ENCODE data around the gene FOXP1. TPM values are rescaled to one million over a fixed set of nuclear protein-coding genes. Genes with fewer than 3 reads are reported as not detected.

FOXP1 gene
- polyA plus RNA-seq, 1 donor (not counting 4 experiments of a cell fraction or from before 2014, with no cell fraction given) = 14.6 TPM

- Histone ChIP-seq H4K20me1 (ENCODE audit: control insufficient read depth, extremely low read depth, insufficient read depth, low read length) (no peaks in the 10 kb centered on the region), H3K9me3 (ENCODE audit: control insufficient read depth, low read depth, low read length) (no peaks in the 10 kb centered on the region), H3K79me2 (ENCODE audit: control insufficient read depth, insufficient read depth, low read length) (no peaks in the 10 kb centered on the region), H3K4me1 (ENCODE audit: control insufficient read depth, extremely low read depth, insufficient read depth, low read length) (peaks cover 11% of the 10 kb centered on the region), H3K36me3 (ENCODE audit: control insufficient read depth in 2 of 2, extremely low read depth in 1 of 2, insufficient read depth in 2 of 2, low read length in 2 of 2) (no peaks in the 10 kb centered on the region), H3K4me3 (ENCODE audit: control insufficient read depth in 2 of 3, extremely low read depth in 1 of 3, insufficient read depth in 2 of 3, low read depth in 1 of 3, low read length in 3 of 3) (no peak overlapping the region), H2AFZ (ENCODE audit: control insufficient read depth, low read length) (no peak overlapping the region), H3K4me2 (ENCODE audit: control insufficient read depth, extremely low read depth, insufficient read depth, low read depth, low read length) (no peak overlapping the region), H3K27me3 (ENCODE audit: control insufficient read depth, extremely low read depth, insufficient read depth, low read length) (no peaks in the 10 kb centered on the region), H3K9ac (ENCODE audit: control insufficient read depth, extremely low read depth, insufficient read depth, low read length) (no peak overlapping the region), H3K27ac (ENCODE audit: control insufficient read depth, insufficient read depth, low read length) (no peak overlapping the region), H3K9me1 (ENCODE audit: control insufficient read depth, extremely low read depth, insufficient read depth, low read length) (no peaks in the 10 kb centered on the region)
- DNase-seq (ENCODE audit: low read depth, low spot score) (no peak), FAIRE-seq (no peak)
- dilution Hi-C loops (cut with MboI; ENCODE audit: extremely low pct_ligation_motif_present, low sequenced_read_pairs) = no loop called here
- TF ChIP-seq CTCF (optimal IDR thresholded peaks at IDR 0.05 in 1 of 3, IDR thresholded peaks at IDR 0.05 in 1 of 3, conservative IDR thresholded peaks at IDR 0.05 in 1 of 3; ENCODE audit: extremely low read depth in 1 of 3, insufficient read depth in 2 of 3, low read length in 3 of 3) (no peak), EZH2 (IDR thresholded peaks at IDR 0.05; ENCODE audit: low read length) (no peak)
Measured at GRCh38 chr3:71601811-71602210, 18.3 kb upstream of the FOXP1 start.

DNA sequence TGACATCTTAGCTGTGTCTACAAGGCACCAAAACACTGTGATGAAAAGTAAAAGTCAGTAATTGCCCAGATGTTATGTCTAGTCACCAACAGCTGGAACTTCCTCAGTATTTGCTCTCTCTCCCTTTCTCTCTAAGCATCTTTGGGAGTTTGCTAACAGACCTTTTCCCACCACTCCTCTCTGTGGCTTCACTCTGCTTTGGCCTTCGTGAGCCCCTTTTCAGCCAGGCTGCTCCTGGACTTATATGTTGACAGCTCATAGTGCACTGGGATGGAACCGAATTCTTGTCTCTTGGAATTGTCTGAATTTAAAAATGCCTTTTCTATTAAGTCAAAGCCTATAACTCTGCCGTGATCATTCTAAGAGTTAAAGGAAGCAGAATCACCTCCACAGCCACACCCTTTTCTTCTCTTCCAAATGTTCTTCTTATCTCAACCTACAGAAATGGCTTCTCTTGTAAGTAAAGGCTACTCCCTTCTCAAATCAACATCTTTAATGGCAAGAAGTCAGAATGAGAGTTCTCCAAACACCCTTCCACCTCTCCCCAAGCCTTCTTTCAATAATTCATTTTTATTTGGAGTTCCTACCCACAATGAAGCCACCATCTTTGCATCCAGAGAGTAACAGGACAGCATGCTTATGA is 17.2 kb upstream of the FOXP1 start:
- H3K4me1 ChIP-seq (ENCODE audit: control insufficient read depth, extremely low read depth, insufficient read depth, low read length) = peaks cover 11% of the 10 kb centered on the region
- H3K4me2 ChIP-seq (ENCODE audit: control insufficient read depth, extremely low read depth, insufficient read depth, low read depth, low read length) = no peak overlapping the region
- dilution Hi-C loops (cut with MboI; ENCODE audit: extremely low pct_ligation_motif_present, low sequenced_read_pairs) = no loop called here
- H4K20me1 ChIP-seq (ENCODE audit: control insufficient read depth, extremely low read depth, insufficient read depth, low read length) = no peaks in the 10 kb centered on the region
- H3K9ac ChIP-seq (ENCODE audit: control insufficient read depth, extremely low read depth, insufficient read depth, low read length) = no peak overlapping the region
- no peak overlapping the region for H3K27ac ChIP-seq (ENCODE audit: control insufficient read depth, insufficient read depth, low read length)
- H3K36me3 ChIP-seq (ENCODE audit: control insufficient read depth in 2 of 2, extremely low read depth in 1 of 2, insufficient read depth in 2 of 2, low read length in 2 of 2) = no peaks in the 10 kb centered on the region
- H3K27me3 ChIP-seq (ENCODE audit: control insufficient read depth, extremely low read depth, insufficient read depth, low read length) = no peaks in the 10 kb centered on the region
- no peaks in the 10 kb centered on the region for H3K9me3 ChIP-seq (ENCODE audit: control insufficient read depth, low read depth, low read length)
- FAIRE-seq (no peak), DNase-seq (ENCODE audit: low read depth, low spot score) (no peak)
- H3K9me1 ChIP-seq (ENCODE audit: control insufficient read depth, extremely low read depth, insufficient read depth, low read length) = no peaks in the 10 kb centered on the region
- H3K79me2 ChIP-seq (ENCODE audit: control insufficient read depth, insufficient read depth, low read length) = no peaks in the 10 kb centered on the region
- H3K4me3 ChIP-seq (ENCODE audit: control insufficient read depth in 2 of 3, extremely low read depth in 1 of 3, insufficient read depth in 2 of 3, low read depth in 1 of 3, low read length in 3 of 3) = no peak overlapping the region
- TF ChIP-seq CTCF (optimal IDR thresholded peaks at IDR 0.05 in 1 of 3, IDR thresholded peaks at IDR 0.05 in 1 of 3, conservative IDR thresholded peaks at IDR 0.05 in 1 of 3; ENCODE audit: extremely low read depth in 1 of 3, insufficient read depth in 2 of 3, low read length in 3 of 3) = no peak
- no peak for TF ChIP-seq EZH2 (IDR thresholded peaks at IDR 0.05; ENCODE audit: low read length)
- no peak overlapping the region for H2AFZ ChIP-seq (ENCODE audit: control insufficient read depth, low read length)

All from keratinocyte (primary cell).